HCT116 (cell line): ENCODE results near the gene ACTL7A.

ENCODE experiments used
- TF ChIP-seq, protein P1 (sequence below), 3 experiments: fragments of 200-600 bp in 1 of 3; sonication (generic) in 1 of 3; IDR thresholded peaks in 2 of 3; conservative IDR thresholded peaks in 1 of 3; 2 replicates each; pipeline ENCODE4 v1.5.1; 2012 to 2017; ENCODE audit warnings: low read depth in 2 of 3, low read length in 2 of 3, antibody characterized with exemption in 1 of 3, borderline replicate concordance in 1 of 3, control low read depth in 1 of 3, mild to moderate bottlenecking in 1 of 3, mixed read lengths in 1 of 3, mixed run types in 1 of 3, moderate library complexity in 1 of 3; ENCODE audit not compliant: insufficient read depth in 1 of 3
- TF ChIP-seq, protein P2 (sequence below): IDR thresholded peaks from 2 replicates; pipeline ENCODE4 v1.6.1; 2012

DNA sequence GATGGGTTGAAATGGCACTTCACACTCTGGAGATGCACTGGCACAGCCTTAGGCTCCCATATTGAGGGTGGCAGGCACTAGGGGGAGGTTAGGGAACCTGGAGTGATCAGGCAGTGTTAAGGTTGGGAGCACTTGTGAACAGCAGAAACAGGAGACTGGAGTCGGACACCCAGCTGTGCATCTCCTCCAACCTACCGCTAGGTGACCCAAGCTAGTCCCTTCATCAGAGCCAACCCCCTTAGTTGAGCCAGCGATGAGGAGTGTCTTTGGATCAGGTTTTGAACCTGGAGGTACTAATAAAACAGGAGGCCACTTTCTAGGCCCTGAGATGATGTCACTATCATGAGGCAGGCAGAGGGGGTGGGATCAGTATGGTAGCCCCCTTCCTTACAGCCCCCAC lies 8.0 kb upstream of the ACTL7A start:
- TF ChIP-seq, protein P1, sequence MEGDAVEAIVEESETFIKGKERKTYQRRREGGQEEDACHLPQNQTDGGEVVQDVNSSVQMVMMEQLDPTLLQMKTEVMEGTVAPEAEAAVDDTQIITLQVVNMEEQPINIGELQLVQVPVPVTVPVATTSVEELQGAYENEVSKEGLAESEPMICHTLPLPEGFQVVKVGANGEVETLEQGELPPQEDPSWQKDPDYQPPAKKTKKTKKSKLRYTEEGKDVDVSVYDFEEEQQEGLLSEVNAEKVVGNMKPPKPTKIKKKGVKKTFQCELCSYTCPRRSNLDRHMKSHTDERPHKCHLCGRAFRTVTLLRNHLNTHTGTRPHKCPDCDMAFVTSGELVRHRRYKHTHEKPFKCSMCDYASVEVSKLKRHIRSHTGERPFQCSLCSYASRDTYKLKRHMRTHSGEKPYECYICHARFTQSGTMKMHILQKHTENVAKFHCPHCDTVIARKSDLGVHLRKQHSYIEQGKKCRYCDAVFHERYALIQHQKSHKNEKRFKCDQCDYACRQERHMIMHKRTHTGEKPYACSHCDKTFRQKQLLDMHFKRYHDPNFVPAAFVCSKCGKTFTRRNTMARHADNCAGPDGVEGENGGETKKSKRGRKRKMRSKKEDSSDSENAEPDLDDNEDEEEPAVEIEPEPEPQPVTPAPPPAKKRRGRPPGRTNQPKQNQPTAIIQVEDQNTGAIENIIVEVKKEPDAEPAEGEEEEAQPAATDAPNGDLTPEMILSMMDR (IDR thresholded peaks at IDR 0.05 in 2 of 3, conservative IDR thresholded peaks at IDR 0.05 in 1 of 3; ENCODE audit: borderline replicate concordance in 1 of 3, insufficient read depth in 1 of 3, low read depth in 2 of 3, low read length in 2 of 3), result no peak
- TF ChIP-seq, protein P2, sequence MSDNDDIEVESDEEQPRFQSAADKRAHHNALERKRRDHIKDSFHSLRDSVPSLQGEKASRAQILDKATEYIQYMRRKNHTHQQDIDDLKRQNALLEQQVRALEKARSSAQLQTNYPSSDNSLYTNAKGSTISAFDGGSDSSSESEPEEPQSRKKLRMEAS, result no peak
